Caco-2 (cell line): ENCODE results near the gene LEFTY2. TPM values are rescaled to one million over a fixed set of nuclear protein-coding genes. Genes with fewer than 3 reads are reported as not detected.
"Not testable (repeated sequence)": the region's sequence is repeated elsewhere in the genome, so short reads cannot be mapped to it uniquely, and the experiment has no call there.

Experiments used
- BruUV-seq: library from RNA; stranded (reverse); fragments of 400-500 nt; replicated peaks from 2 replicates; lab custom pipeline; 2021; lab: Mats Ljungman, UMichigan
- CTCF ChIA-PET: fragments of 300-600 bp; sonication (Branson Sonifier 250); formaldehyde crosslinking; loops from one replicate; lab custom pipeline; 2022; ENCODE audit warnings: antibody characterized with exemption; lab: Charles Lee
- POLR2A ChIA-PET: fragments of 300-600 bp; sonication (Branson Sonifier 250); formaldehyde crosslinking; loops from one replicate; lab custom pipeline; 2022; ENCODE audit warnings: antibody characterized with exemption; lab: Charles Lee
- DNase-seq, 2 experiments: peaks; one replicate each; pipeline versions ENCODE4 v3.0.0 to v3.0.0-alpha.2; 2020 to 2022
- H3K27me3 ChIP-seq: replicated peaks from 2 replicates; pipeline ENCODE4 v1.6.0; 2011; ENCODE audit warnings: low read length; ENCODE audit not compliant: control insufficient read depth, insufficient read depth
- H3K36me3 ChIP-seq: 2 replicates; pipeline ENCODE4 v1.5.1; 2011; ENCODE audit warnings: low read length; ENCODE audit not compliant: control insufficient read depth, insufficient read depth
- H3K4me1 ChIP-seq: fragments of 250-450 bp; sonication (Bioruptor Pico); 2 replicates; pipeline ENCODE4 v1.5.1; 2020; ENCODE audit warnings: mild to moderate bottlenecking
- H3K4me3 ChIP-seq: 2 replicates; pipeline ENCODE4 v1.5.1; 2011; ENCODE audit warnings: low read depth, mild to moderate bottlenecking, control low read depth, low read length
- H3K9me3 ChIP-seq: fragments of 250-450 bp; sonication (Bioruptor Pico); 2 replicates; pipeline ENCODE4 v1.5.1; 2020; ENCODE audit warnings: mild to moderate bottlenecking, moderate library complexity
- H3K27ac Mint-ChIP-seq: one replicate; pipeline ENCODE4 v1.8.0; 2022; ENCODE audit warnings: mixed read lengths; ENCODE audit not compliant: unreplicated experiment
- H3K27me3 Mint-ChIP-seq: one replicate; pipeline ENCODE4 v1.8.0; 2022; ENCODE audit warnings: mixed read lengths; ENCODE audit not compliant: insufficient read depth, unreplicated experiment
- H3K36me3 Mint-ChIP-seq: one replicate; pipeline ENCODE4 v1.8.0; 2022; ENCODE audit warnings: mild to moderate bottlenecking, mixed read lengths; ENCODE audit not compliant: insufficient read depth, unreplicated experiment
- H3K4me1 Mint-ChIP-seq: one replicate; pipeline ENCODE4 v1.8.0; 2022; ENCODE audit warnings: low read depth, mixed read lengths; ENCODE audit not compliant: unreplicated experiment
- H3K4me3 Mint-ChIP-seq: one replicate; pipeline ENCODE4 v1.8.0; 2022; ENCODE audit warnings: mild to moderate bottlenecking, moderate library complexity, mixed read lengths; ENCODE audit not compliant: unreplicated experiment
- H3K9me3 Mint-ChIP-seq: one replicate; pipeline ENCODE4 v1.8.0; 2022; ENCODE audit warnings: mixed read lengths; ENCODE audit not compliant: unreplicated experiment
- CTCF ChIP-seq, 2 experiments: fragments of 200-600 bp in 1 of 2; IDR thresholded peaks; 1 replicate in 1 of 2; 2 replicates in 1 of 2; pipeline versions ENCODE4 v1.5.1 to v1.8.0; 2011 to 2022; ENCODE audit warnings: antibody characterized with exemption in 1 of 2, control low read depth in 1 of 2, inconsistent platforms in 1 of 2, low read depth in 1 of 2, low read length in 1 of 2, mild to moderate bottlenecking in 1 of 2, moderate library complexity in 1 of 2; ENCODE audit not compliant: insufficient read depth in 1 of 2, severe bottlenecking in 1 of 2, unreplicated experiment in 1 of 2
- intact Hi-C: fragments of 100-400 bp; cut with micrococcal nuclease; formaldehyde crosslinking; loops from one replicate; pipeline ENCODE4 v1.10.0; 2022; ENCODE audit not compliant: unreplicated experiment
- total RNA-seq: library from RNA; stranded (reverse); gene quantifications from 2 replicates; pipeline ENCODE4 v1.2.3, GENCODE V29; 2022

The LEFTY2 gene
- total RNA-seq, 1 experiment from 2014 or later, result not detected

- POLR2A ChIA-PET, result no interaction called here
- no TSS peak for BruUV-seq
- intact Hi-C loops, result no loop called here
These were observed 452 bp downstream of the LEFTY2 start for GRCh38 chr1:225940385-225941151.

DNA sequence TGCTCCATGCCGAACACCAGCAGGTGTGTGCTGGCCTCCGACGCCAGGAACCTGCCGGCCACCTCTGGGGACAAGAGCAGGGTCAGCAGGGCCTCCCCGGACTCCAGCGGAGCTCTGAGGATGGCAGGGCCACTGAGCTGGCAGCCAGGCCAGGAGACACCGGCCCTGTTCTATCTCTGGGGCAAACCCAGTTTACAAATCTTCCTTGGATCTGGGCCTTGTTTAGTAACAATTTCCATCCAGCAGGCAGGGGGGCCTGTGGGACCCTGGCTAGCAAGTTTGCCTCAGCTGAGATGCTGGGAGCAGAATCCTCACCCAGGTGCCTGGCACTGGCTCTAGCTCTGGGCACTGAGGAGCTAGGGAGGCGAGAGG is 1.1 kb downstream of the LEFTY2 start:
- H3K27me3 ChIP-seq, H3K9me3 ChIP-seq, H3K4me3 Mint-ChIP-seq, intact Hi-C loops, H3K4me3 ChIP-seq, CTCF ChIA-PET, H3K36me3 ChIP-seq, H3K27me3 Mint-ChIP-seq, H3K4me1 ChIP-seq, H3K9me3 Mint-ChIP-seq, H3K27ac Mint-ChIP-seq, H3K4me1 Mint-ChIP-seq, H3K36me3 Mint-ChIP-seq, BruUV-seq, DNase-seq, POLR2A ChIA-PET: not testable (repeated sequence)

More at GRCh38 chr1:225940385-225941151, 452 bp downstream of the LEFTY2 start:
- Mint-ChIP-seq H3K27ac (no peak overlapping the region), H3K4me3 (no peak overlapping the region), H3K4me1 (peaks cover 7% of the 10 kb centered on the region), H3K9me3 (no peaks in the 10 kb centered on the region), H3K27me3 (no peaks in the 10 kb centered on the region), H3K36me3 (no peaks in the 10 kb centered on the region)
- H3K36me3 ChIP-seq, result no peaks in the 10 kb centered on the region
- H3K4me1 ChIP-seq, result peaks cover 6% of the 10 kb centered on the region
- no peak for TF ChIP-seq CTCF (IDR thresholded peaks at IDR 0.05; ENCODE audit: insufficient read depth in 1 of 2, low read depth in 1 of 2, low read length in 1 of 2, severe bottlenecking in 1 of 2, unreplicated experiment in 1 of 2)
- H3K9me3 ChIP-seq, result no peaks in the 10 kb centered on the region
- CTCF ChIA-PET, result no interaction called here
- no peaks in the 10 kb centered on the region for H3K27me3 ChIP-seq
- no peak for DNase-seq
- no peak overlapping the region for H3K4me3 ChIP-seq

GRCh38 chr1:225939097-225939938 is 1.7 kb downstream of the LEFTY2 start:
- H3K9me3 Mint-ChIP-seq, POLR2A ChIA-PET, H3K4me1 Mint-ChIP-seq, DNase-seq, H3K27ac Mint-ChIP-seq, H3K27me3 Mint-ChIP-seq, H3K36me3 ChIP-seq, H3K27me3 ChIP-seq, BruUV-seq, intact Hi-C loops, H3K9me3 ChIP-seq, H3K36me3 Mint-ChIP-seq, H3K4me3 ChIP-seq, H3K4me1 ChIP-seq, H3K4me3 Mint-ChIP-seq: not testable (repeated sequence)
- CTCF ChIA-PET, result interaction anchor here (1.1 kb wide), 1 partner anchor 16 kb away, joined by 6 read pairs; the partner anchor contains the start of gene PYCR2
